Ramos (cell line): Measurements from ENCODE around the gene DDX5.

Source experiments
- in situ Hi-C: fragments of 300-500 bp; cut with MboI; formaldehyde crosslinking; loops from one replicate; pipeline ENCODE4 v1.14.3; 2022; ENCODE audit warnings: low sequenced_read_pairs; ENCODE audit not compliant: unreplicated experiment

Gene DDX5

DNA sequence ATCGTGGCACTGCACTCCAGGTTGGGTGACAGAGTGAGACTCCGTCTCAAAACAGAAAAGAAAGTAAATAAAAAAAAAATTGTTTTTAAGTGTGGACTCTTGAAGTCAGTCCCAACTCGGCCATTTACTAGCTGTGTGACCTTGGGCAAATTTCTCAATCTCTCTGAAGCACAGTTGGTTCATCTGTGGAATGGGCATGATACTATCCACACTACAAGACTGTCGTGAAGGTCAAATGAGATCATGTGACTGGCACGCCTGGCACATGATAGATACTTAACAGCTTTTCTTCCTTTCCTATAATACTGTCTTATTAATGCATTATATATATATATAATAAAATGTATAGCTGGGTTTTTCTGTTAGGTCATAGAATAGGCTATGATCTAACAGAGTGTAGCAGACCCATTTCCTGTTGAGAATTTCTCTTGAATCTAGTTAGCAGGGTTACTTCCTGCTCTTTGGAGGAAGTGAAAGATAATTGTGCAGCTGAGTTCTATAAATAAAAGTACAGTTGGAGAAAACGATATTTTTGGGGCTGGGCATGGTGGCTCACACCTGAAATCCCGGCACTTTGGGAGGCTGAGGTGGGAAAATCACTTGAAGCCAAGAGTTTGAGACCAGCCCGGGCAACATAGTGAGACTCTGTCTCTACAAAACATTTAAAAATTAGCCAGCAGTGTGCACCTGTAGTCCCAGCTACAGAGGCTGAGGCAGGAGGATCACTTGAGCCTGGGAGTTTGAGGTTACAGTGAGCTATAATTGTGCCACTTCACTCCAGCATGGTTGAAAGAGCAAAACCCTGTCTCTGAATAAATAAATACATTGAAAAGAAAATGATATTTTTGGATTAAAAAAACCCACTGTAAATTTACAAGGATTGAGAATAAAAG, 49.9 kb downstream of the DDX5 start:
- in situ Hi-C loops: no loop called here

DNA sequence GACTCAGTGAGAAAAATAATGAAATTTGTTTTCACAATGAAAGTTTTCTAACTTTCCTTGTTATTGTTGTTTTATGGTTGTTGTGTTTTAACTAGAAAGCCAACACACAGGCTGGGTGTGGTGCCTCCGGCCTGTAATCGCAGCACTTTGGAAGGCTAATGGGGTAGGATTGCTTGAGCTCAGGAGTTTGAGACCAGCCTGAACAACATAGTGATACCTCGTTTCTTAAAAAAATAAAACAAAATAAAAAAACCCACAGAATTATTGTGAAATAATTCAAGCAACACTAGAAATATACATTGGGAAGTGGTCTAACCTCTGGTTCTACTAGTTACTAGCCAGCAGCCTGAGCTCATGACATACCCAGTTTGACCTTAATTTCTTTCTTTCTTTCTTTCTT, 56.5 kb downstream of the DDX5 start:
- in situ Hi-C loops: no loop called here

DNA sequence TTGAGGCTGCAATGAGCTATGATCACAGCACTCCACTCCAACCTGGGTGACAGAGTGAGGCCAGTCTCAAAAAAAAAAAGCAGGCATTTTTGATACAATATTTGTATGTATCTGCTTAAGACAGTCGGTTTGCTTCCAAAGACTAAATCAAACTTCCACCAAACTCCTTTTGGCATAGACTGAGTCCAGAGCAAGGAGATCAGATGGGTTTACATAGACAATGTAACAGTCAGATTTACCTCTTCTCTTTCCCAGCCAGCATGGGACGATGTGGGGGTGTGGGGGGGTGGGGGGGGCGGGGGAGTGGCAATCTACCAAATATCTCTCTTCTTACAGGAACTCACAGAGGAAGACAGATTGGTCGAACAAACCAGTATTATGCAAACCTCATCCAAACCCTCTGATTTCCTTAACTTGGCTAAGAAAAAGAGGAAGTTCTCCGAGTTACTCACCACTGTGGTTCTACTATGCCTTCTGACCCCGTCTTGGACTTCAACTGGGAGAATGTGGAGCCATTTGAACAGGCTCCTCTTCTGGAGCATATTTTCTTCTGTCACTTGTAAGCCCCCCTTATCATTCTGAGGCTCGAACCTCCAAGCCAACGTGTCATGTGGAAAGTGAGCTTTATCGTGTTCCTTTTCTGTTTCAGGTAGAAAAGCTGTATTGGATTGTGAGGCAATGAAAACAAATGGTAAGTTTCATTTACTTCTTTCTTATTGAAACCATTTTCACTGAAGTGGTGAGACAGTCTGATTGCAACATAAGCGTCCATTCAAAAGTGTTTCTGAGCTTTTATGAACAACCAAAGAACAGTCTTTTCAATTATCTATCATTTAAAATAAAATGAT, 57.2 kb downstream of the DDX5 start, which contains the start of gene MILR1:
Gene MILR1, plus strand, starts transcription at position 451 of the 848 bp plus-strand sequence. Its CDS starts 54 bp downstream, at position 505.
- in situ Hi-C loops: no loop called here
